ENCODE data around the gene CSMD2.

The CSMD2 gene

GRCh38 chr1:34049994-34050393, 115.0 kb downstream of the CSMD2 start:
- no peak for TF ChIP-seq CTCF (IDR thresholded peaks at IDR 0.05; ENCODE audit: control insufficient read depth, extremely low read depth, insufficient read depth)
- H3K4me3 ChIP-seq (ENCODE audit: low read depth, low read length), result no peak overlapping the region
- no peak for DNase-seq (ENCODE audit: low read depth)

- no peak for DNase-seq (ENCODE audit: low read depth)
- TF ChIP-seq CTCF (IDR thresholded peaks at IDR 0.05; ENCODE audit: control insufficient read depth, extremely low read depth, insufficient read depth), result no peak
- H3K4me3 ChIP-seq (ENCODE audit: low read depth, low read length), result no peak overlapping the region
Measured at GRCh38 chr1:34049477-34049876, 115.6 kb downstream of the CSMD2 start.

GRCh38 chr1:34037856-34038255, 127.2 kb downstream of the CSMD2 start:
- TF ChIP-seq CTCF (IDR thresholded peaks at IDR 0.05; ENCODE audit: control insufficient read depth, extremely low read depth, insufficient read depth), result no peak
- H3K4me3 ChIP-seq (ENCODE audit: low read depth, low read length), result no peak overlapping the region
- no peak for DNase-seq (ENCODE audit: low read depth)

GRCh38 chr1:34037109-34037508, 127.9 kb downstream of the CSMD2 start:
- TF ChIP-seq CTCF (IDR thresholded peaks at IDR 0.05; ENCODE audit: control insufficient read depth, extremely low read depth, insufficient read depth), result no peak
- H3K4me3 ChIP-seq (ENCODE audit: low read depth, low read length), result no peak overlapping the region
- DNase-seq (ENCODE audit: low read depth), result no peak

GRCh38 chr1:34034036-34034435, 131.0 kb downstream of the CSMD2 start:
- no peak for DNase-seq (ENCODE audit: low read depth)
- no peak overlapping the region for H3K4me3 ChIP-seq (ENCODE audit: low read depth, low read length)
- TF ChIP-seq CTCF (IDR thresholded peaks at IDR 0.05; ENCODE audit: control insufficient read depth, extremely low read depth, insufficient read depth), result no peak

- H3K4me3 ChIP-seq (ENCODE audit: low read depth, low read length), result no peak overlapping the region
- TF ChIP-seq CTCF (IDR thresholded peaks at IDR 0.05; ENCODE audit: control insufficient read depth, extremely low read depth, insufficient read depth), result no peak
- DNase-seq (ENCODE audit: low read depth), result no peak
Measured at GRCh38 chr1:34029954-34030353, 135.1 kb downstream of the CSMD2 start.

GRCh38 chr1:34029515-34029914, 135.5 kb downstream of the CSMD2 start:
- no peak for DNase-seq (ENCODE audit: low read depth)
- no peak overlapping the region for H3K4me3 ChIP-seq (ENCODE audit: low read depth, low read length)
- TF ChIP-seq CTCF (IDR thresholded peaks at IDR 0.05; ENCODE audit: control insufficient read depth, extremely low read depth, insufficient read depth), result no peak

Data from LNCaP clone FGC (cell line).